ENCODE measurements around the gene NTM. TPM values are rescaled to one million over a fixed set of nuclear protein-coding genes. Genes with fewer than 3 reads are reported as not detected.

The NTM gene
- total and polyA plus RNA-seq, 2 of the 8 experiments (the other 6 are each of a cell fraction or from before 2014, with no cell fraction given), result 13.4 to 20.0 TPM

DNA sequence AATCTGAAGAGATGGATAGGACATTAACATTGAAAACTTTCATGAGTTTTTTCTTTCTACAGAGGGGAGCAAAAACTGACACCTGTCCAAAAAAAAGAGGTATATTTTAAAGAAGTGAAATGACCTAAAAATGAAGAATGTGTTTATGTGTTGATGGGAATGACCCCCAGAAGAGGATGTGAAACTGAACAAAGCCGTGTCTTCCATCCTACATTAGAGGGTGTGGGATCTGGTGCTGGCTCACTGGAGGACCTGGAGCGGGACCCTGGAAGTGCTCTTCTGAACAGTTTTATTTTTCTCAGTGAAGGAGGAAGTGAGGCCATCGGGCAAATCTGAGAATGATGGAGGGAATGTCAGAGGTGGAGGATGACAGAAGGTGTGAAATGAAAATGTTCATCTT is 470.1 kb downstream of the NTM start (continued):
- TF ChIP-seq, protein P1, sequence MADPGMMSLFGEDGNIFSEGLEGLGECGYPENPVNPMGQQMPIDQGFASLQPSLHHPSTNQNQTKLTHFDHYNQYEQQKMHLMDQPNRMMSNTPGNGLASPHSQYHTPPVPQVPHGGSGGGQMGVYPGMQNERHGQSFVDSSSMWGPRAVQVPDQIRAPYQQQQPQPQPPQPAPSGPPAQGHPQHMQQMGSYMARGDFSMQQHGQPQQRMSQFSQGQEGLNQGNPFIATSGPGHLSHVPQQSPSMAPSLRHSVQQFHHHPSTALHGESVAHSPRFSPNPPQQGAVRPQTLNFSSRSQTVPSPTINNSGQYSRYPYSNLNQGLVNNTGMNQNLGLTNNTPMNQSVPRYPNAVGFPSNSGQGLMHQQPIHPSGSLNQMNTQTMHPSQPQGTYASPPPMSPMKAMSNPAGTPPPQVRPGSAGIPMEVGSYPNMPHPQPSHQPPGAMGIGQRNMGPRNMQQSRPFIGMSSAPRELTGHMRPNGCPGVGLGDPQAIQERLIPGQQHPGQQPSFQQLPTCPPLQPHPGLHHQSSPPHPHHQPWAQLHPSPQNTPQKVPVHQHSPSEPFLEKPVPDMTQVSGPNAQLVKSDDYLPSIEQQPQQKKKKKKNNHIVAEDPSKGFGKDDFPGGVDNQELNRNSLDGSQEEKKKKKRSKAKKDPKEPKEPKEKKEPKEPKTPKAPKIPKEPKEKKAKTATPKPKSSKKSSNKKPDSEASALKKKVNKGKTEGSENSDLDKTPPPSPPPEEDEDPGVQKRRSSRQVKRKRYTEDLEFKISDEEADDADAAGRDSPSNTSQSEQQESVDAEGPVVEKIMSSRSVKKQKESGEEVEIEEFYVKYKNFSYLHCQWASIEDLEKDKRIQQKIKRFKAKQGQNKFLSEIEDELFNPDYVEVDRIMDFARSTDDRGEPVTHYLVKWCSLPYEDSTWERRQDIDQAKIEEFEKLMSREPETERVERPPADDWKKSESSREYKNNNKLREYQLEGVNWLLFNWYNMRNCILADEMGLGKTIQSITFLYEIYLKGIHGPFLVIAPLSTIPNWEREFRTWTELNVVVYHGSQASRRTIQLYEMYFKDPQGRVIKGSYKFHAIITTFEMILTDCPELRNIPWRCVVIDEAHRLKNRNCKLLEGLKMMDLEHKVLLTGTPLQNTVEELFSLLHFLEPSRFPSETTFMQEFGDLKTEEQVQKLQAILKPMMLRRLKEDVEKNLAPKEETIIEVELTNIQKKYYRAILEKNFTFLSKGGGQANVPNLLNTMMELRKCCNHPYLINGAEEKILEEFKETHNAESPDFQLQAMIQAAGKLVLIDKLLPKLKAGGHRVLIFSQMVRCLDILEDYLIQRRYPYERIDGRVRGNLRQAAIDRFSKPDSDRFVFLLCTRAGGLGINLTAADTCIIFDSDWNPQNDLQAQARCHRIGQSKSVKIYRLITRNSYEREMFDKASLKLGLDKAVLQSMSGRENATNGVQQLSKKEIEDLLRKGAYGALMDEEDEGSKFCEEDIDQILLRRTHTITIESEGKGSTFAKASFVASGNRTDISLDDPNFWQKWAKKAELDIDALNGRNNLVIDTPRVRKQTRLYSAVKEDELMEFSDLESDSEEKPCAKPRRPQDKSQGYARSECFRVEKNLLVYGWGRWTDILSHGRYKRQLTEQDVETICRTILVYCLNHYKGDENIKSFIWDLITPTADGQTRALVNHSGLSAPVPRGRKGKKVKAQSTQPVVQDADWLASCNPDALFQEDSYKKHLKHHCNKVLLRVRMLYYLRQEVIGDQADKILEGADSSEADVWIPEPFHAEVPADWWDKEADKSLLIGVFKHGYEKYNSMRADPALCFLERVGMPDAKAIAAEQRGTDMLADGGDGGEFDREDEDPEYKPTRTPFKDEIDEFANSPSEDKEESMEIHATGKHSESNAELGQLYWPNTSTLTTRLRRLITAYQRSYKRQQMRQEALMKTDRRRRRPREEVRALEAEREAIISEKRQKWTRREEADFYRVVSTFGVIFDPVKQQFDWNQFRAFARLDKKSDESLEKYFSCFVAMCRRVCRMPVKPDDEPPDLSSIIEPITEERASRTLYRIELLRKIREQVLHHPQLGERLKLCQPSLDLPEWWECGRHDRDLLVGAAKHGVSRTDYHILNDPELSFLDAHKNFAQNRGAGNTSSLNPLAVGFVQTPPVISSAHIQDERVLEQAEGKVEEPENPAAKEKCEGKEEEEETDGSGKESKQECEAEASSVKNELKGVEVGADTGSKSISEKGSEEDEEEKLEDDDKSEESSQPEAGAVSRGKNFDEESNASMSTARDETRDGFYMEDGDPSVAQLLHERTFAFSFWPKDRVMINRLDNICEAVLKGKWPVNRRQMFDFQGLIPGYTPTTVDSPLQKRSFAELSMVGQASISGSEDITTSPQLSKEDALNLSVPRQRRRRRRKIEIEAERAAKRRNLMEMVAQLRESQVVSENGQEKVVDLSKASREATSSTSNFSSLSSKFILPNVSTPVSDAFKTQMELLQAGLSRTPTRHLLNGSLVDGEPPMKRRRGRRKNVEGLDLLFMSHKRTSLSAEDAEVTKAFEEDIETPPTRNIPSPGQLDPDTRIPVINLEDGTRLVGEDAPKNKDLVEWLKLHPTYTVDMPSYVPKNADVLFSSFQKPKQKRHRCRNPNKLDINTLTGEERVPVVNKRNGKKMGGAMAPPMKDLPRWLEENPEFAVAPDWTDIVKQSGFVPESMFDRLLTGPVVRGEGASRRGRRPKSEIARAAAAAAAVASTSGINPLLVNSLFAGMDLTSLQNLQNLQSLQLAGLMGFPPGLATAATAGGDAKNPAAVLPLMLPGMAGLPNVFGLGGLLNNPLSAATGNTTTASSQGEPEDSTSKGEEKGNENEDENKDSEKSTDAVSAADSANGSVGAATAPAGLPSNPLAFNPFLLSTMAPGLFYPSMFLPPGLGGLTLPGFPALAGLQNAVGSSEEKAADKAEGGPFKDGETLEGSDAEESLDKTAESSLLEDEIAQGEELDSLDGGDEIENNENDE (IDR thresholded peaks at IDR 0.05; ENCODE audit: insufficient replicate concordance, low read length), result no peak
- TF ChIP-seq TEAD4 (IDR thresholded peaks at IDR 0.05; ENCODE audit: low read depth, low read length) (no peak), KDM1A (IDR thresholded peaks at IDR 0.05; ENCODE audit: borderline replicate concordance, low read length) (no peak), CEBPB (IDR thresholded peaks at IDR 0.05; ENCODE audit: low read depth, low read length) (no peak), JUND (IDR thresholded peaks at IDR 0.05; ENCODE audit: low read length) (no peak), EGR1 (IDR thresholded peaks at IDR 0.05; ENCODE audit: borderline replicate concordance, low read depth, low read length) (no peak), SIX5 (IDR thresholded peaks at IDR 0.05; ENCODE audit: low read depth, low read length) (no peak), SUZ12 (IDR thresholded peaks at IDR 0.05; ENCODE audit: low read length) (no peak), CBX8 (IDR thresholded peaks at IDR 0.05; ENCODE audit: borderline replicate concordance, low read depth, low read length) (no peak), SP2 (IDR thresholded peaks at IDR 0.05; ENCODE audit: low read length) (no peak), SP1 (IDR thresholded peaks at IDR 0.05; ENCODE audit: low read depth, low read length) (no peak), RFX5 (IDR thresholded peaks at IDR 0.05; ENCODE audit: borderline replicate concordance, low read depth, low read length) (no peak)
